ENCODE measurements around the gene DEPDC1.
"Not testable (repeated sequence)": the region's sequence is repeated elsewhere in the genome, so short reads cannot be mapped to it uniquely, and the experiment has no call there.

DEPDC1 gene, protein sequence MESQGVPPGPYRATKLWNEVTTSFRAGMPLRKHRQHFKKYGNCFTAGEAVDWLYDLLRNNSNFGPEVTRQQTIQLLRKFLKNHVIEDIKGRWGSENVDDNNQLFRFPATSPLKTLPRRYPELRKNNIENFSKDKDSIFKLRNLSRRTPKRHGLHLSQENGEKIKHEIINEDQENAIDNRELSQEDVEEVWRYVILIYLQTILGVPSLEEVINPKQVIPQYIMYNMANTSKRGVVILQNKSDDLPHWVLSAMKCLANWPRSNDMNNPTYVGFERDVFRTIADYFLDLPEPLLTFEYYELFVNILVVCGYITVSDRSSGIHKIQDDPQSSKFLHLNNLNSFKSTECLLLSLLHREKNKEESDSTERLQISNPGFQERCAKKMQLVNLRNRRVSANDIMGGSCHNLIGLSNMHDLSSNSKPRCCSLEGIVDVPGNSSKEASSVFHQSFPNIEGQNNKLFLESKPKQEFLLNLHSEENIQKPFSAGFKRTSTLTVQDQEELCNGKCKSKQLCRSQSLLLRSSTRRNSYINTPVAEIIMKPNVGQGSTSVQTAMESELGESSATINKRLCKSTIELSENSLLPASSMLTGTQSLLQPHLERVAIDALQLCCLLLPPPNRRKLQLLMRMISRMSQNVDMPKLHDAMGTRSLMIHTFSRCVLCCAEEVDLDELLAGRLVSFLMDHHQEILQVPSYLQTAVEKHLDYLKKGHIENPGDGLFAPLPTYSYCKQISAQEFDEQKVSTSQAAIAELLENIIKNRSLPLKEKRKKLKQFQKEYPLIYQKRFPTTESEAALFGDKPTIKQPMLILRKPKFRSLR

DNA sequence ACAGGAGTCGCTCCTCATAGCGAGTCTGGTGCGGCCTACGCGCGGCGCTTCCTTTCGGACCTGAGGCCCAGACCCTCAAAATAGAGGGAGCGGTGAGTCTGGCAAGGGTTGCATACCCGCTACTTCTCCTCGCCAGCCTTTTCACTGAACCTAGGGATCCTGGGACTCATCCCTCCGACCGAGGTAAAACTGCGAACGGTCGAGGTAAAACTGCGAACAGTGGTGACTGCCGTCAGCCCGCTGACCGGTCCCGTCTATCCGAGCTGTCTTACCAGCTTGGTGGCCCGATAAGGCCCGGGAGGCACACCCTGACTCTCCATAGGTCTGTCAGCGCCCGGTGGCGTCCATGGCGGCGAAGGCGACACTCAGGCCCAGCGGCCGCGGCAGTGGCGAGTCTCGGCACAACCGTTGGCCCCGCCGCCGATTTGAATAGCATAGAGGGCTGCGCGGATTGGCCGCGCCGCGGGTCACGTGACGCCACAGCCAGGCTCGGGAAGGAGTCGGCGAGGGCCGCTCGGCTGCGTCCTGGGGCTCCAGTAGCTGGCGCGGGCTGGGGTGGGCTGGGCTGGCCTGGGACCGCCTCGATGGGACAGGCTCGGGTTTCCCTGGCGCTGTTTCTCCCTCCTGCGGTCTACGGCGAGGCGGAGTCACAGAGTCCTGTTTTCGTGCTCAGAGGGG is at the start of gene DEPDC1:
DEPDC1 (minus strand) TSS at position 403 of the 678 bp plus-strand sequence; CDS start at position 320, 83 bp downstream.
- DNase-seq: peak; percentile 90

- DNase-seq: no peak
Observed at GRCh38 chr1:68544651-68545050, 47.8 kb upstream of the DEPDC1 start.

DNA sequence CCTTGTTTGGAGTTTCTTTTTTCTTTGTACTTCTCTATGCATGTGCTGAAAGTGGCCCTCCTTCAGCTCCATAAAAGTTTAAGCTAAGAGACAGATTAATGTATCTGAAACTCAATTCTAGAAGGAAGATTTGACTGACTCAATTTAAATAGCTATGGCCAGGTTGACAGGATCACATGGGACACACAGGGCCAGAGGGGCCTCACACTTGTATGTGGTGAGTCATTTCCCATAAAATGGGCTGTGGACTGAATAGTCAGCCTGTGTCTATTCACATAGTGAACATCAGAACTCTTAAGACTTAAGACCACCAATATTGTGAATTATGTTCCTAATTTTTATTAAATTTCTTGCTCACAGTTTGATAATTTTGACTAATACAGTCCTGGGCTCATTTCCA is 45.7 kb upstream of the DEPDC1 start:
- no peak for DNase-seq

GRCh38 chr1:68538941-68539340 is 42.1 kb upstream of the DEPDC1 start:
- no peak for DNase-seq

GRCh38 chr1:68528243-68528642 is 31.4 kb upstream of the DEPDC1 start:
- DNase-seq: no peak

DNA sequence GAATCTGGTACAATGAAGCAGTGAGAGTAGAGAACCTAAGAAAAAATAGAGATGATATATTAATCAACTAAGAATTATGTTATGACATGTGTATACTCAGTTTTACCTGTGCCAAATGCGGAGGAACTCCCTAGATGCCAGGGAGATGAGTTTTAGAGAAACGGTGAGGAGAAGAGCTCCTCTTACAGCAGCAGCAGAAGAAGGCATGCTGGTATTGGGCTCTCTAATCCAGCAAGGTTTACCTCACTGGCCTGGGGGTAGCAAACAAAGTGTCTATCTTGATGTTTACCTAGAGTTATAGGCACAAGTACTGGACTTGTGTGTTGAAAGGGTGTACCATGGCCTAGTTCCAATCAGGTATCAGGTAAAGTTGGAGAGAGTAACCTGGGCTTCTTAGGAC is 28.9 kb upstream of the DEPDC1 start:
- DNase-seq: no peak

DNA sequence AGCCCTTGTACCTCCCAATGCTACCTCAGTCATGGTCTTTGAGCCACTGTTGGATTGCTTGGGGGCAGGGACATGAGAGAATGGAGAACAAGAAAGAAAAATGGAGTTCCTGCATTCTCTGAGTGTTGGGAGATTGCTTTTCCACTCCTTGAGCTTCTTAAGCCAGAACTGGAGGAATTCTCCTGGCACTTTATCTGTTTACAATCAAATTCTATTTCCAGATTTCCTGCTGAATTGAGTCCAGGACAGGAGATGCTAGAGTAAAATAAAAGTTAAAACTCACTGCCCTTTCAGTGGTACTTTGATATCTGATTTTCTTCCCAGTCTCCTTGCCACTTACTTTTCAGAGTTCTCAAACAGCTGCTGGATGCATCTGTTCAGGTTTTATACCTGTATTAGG is 24.4 kb upstream of the DEPDC1 start:
- DNase-seq: no peak

GRCh38 chr1:68516066-68516465 is 19.2 kb upstream of the DEPDC1 start:
- no peak for DNase-seq

DNA sequence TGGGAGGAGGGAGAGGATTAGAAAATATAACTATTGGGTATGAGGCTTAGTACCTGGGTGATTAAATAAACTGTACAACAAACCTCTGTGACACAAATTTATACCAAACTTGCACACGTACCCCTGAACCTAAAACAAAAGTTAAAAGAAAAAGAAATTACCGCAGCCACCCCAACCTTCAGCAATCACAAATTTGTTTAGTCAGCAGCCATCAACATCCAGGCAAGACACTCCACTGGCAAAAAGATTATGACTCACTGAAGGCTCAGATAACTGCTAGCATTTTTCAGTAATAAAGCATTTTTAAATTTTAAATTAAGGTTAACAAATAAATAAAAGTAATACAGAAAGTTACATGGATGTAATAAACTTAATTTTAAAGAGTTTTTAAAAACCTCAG is 14.4 kb upstream of the DEPDC1 start:
- DNase-seq: no peak

- DNase-seq: no peak
Observed at GRCh38 chr1:68506386-68506785, 9.5 kb upstream of the DEPDC1 start.

DNA sequence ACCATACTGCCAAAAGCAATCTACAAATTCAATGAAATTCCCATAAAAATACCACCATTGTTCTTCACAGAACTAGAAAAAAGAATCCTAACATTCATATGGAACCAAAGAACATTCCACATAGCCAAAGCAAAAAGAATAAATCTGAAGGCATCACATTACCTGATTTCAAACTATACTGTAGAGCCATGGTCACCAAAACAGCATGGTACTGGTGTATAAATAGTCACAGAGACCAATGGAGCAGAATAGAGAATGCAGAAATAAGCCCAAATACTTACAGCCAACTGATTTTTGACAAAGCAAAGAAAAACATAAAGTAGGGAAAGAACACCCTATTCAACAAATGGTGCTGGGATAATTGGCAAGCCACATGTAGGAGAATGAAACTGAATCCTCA is 6.2 kb upstream of the DEPDC1 start:
- no peak for DNase-seq

- DNase-seq: no peak
Observed at GRCh38 chr1:68497358-68497698, 446 bp upstream of the DEPDC1 start.

GRCh38 chr1:68495968-68496679 is 758 bp downstream of the DEPDC1 start:
- DNase-seq: no peak

GRCh38 chr1:68495532-68495931 is 1.4 kb downstream of the DEPDC1 start:
- DNase-seq: no peak

DNA sequence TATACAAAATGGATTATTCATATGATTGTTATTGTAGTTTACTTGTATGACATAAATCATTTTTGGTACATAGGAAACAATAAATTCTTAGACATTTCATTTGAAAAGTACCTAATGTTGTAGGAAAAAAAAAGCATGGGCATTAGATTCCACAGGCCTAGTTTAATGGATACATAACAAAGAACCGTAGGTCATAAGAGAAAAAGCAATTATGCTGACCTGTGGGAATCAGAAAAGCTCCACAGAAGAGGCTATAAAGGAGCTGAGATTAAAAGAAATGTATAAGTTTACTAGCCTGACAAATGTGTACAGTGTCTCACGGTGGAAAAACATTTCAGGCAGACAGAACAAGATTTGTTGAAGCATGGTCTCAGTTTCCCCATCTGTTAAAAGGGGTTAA is 3.7 kb downstream of the DEPDC1 start:
- no peak for DNase-seq

DNA sequence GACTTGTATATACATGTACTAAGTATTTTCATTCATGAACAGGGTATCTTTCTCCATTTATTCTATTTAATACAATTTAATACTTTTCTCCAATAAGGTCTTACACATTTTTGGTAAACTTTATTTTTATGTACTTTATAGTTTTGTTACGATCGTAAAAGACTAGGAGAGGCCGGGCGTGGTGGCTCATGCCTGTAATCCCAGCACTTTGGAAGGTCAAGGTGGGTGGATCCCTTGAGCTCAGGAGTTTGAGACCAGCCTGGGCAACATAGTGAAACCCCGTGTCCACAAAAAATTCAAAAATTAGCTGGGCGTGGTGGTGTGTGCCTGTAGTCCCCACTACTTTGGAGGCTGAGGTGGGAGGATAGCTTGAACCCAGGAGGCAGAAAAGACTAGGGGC is 4.6 kb downstream of the DEPDC1 start:
- not testable (repeated sequence) for DNase-seq

GRCh38 chr1:68490046-68490651 is 6.7 kb downstream of the DEPDC1 start:
- DNase-seq: no peak

- no peak for DNase-seq
Observed at GRCh38 chr1:68485431-68486022, 11.4 kb downstream of the DEPDC1 start.

DNA sequence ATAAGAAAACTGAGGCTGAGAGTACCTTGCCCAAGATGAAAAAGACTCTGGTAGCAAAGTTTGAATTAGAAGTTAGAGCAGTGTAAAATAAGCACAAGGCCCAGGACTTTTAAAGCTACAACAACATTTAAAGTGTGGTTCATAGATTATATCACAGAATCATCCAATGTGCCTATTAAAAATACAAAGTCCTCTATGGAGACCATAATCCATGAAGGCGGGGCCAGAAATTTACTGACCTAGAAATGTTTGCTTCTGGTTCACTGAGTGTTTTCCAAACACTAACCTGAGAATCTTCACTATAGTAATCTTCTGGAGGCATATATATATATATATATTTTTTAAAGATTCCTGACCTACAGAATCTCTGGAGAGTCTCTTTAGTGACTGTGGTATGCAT is 12.3 kb downstream of the DEPDC1 start:
- no peak for DNase-seq

GRCh38 chr1:68481041-68481440 is 15.8 kb downstream of the DEPDC1 start:
- DNase-seq: no peak

- no peak for DNase-seq
Observed at GRCh38 chr1:68479501-68479900, 17.4 kb downstream of the DEPDC1 start.

- no peak for DNase-seq
Observed at GRCh38 chr1:68478662-68479061, 18.2 kb downstream of the DEPDC1 start.

Data from activated CD8-positive, alpha-beta memory T cell treated with anti-CD3 and anti-CD28 coated beads, Interleukin-2, amount 50 U/mL, for 48 hours (primary cell).